Measurements from ENCODE around the gene FCN2. TPM values are rescaled to one million over a fixed set of nuclear protein-coding genes. Genes with fewer than 3 reads are reported as not detected.

Gene FCN2
- total RNA-seq: not detected
- total RNA-seq (2013): not detected
- total RNA-seq: 0 to 0.07 (median 0) reads per million in 29 experiments

- 75% methylated on average over 25 of the region's 25 CpGs for WGBS (ENCODE audit: insufficient coverage)
- no peaks in the 10 kb centered on the region for H3K36me3 Mint-ChIP-seq
- no peaks in the 10 kb centered on the region for H3K4me1 ChIP-seq (ENCODE audit: control insufficient read depth in 1 of 2, extremely low read depth in 1 of 2, insufficient read depth in 2 of 2, low read length in 2 of 2)
- no peaks in the 10 kb centered on the region for H3K9me3 Mint-ChIP-seq
- H3K27me3 ChIP-seq (replicated peaks in 1 of 2; ENCODE audit: control insufficient read depth in 2 of 2, extremely low read depth in 1 of 2, insufficient read depth in 2 of 2, low read length in 1 of 2): peaks cover 0 to 23% of the 10 kb centered on the region in 2 experiments
- no peaks in the 10 kb centered on the region for H3K4me1 Mint-ChIP-seq
- ATAC-seq (replicated peaks in 1 of 4): no peak
- ChIA-PET POLR2A (no interaction called here), CTCF (no interaction called here)
- no peak within 1 kb of the TSS for H3K4me3 Mint-ChIP-seq
- no peaks in the 10 kb centered on the region for H3K36me3 ChIP-seq (ENCODE audit: control insufficient read depth in 2 of 2, extremely low read depth in 1 of 2, insufficient read depth in 1 of 2, low read length in 1 of 2)
- H3K4me3 ChIP-seq (ENCODE audit: control insufficient read depth in 1 of 2, extremely low read depth in 1 of 2, low read length in 1 of 2): no peak within 1 kb of the TSS
- peak in 1 of 35 experiments; percentile 4 for DNase-seq
- no peaks in the 10 kb centered on the region for H3K9me3 ChIP-seq
- no peak within 1 kb of the TSS for H3K27ac Mint-ChIP-seq
- no peak within 1 kb of the TSS for H3K27ac ChIP-seq (ENCODE audit: low read length)
- H3K27me3 Mint-ChIP-seq: peaks cover 3 to 10% of the 10 kb centered on the region in 2 donors
These were observed at the start of gene FCN2 for GRCh38 chr9:134880484-134881312. Gene FCN2 (plus strand): TSS chr9:134880810. CDS start chr9:134880822, 12 bp downstream.

DNA sequence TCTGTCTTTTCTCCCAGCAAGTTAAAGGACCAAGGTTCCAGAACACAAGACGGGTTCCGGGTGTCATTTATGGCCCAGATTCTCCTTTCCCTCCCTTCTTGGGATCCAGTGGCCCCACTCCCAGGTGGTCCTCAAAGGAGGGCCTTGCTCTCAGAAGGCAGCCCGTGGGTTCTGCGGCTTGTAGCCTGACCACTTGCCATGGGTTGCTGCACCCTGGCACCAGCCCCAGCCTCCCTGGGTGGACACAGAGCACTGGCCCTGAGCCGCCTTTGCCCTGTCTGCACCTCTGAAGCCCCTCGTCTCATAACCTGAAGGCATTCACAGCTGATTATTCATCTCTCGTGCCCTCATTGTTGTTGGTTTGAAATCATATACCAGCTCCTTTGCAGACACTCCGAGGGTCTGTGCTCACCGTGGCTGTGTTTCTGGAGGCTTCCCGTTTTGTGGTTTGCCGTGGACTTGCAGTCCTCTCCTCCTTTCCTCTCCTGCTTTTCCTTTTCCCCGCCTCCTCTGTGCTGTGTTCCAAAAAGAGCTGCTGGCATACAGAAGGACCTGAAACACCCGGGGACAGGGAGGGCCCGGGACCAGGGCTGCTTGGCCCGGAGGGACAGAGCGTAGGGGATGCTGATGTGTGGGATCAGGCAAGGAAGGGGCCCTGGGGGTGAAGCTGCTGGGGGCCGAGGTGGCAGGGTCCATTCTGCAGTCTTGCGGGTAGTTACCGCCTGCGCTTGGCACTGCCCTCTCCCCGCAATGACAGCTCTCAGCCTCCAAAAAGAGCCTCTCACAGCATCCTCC, 49.5 kb upstream of the FCN2 start:
- Histone ChIP-seq H3K9me3 (no peaks in the 10 kb centered on the region), H3K27ac (ENCODE audit: low read length) (no peak overlapping the region), H3K4me1 (ENCODE audit: control insufficient read depth in 1 of 2, extremely low read depth in 1 of 2, insufficient read depth in 2 of 2, low read length in 2 of 2) (no peaks in the 10 kb centered on the region), H3K36me3 (ENCODE audit: control insufficient read depth in 2 of 2, extremely low read depth in 1 of 2, insufficient read depth in 1 of 2, low read length in 1 of 2) (no peaks in the 10 kb centered on the region), H3K27me3 (replicated peaks in 1 of 2; ENCODE audit: control insufficient read depth in 2 of 2, extremely low read depth in 1 of 2, insufficient read depth in 2 of 2, low read length in 1 of 2) (no peaks in the 10 kb centered on the region), H3K4me3 (ENCODE audit: control insufficient read depth in 1 of 2, extremely low read depth in 1 of 2, low read length in 1 of 2) (no peak overlapping the region)
- ATAC-seq (replicated peaks in 1 of 4) (no peak), DNase-seq (no peak)
- H3K36me3 Mint-ChIP-seq: no peaks in the 10 kb centered on the region
- no peaks in the 10 kb centered on the region for H3K4me1 Mint-ChIP-seq
- H3K4me3 Mint-ChIP-seq: no peak overlapping the region
- 73% methylated on average over 11 of the region's 21 CpGs for WGBS (ENCODE audit: insufficient coverage)
- H3K27me3 Mint-ChIP-seq: no peaks in the 10 kb centered on the region
- H3K9me3 Mint-ChIP-seq: no peaks in the 10 kb centered on the region
- ChIA-PET POLR2A (no interaction called here), CTCF (no interaction called here)
- no peak overlapping the region for H3K27ac Mint-ChIP-seq

DNA sequence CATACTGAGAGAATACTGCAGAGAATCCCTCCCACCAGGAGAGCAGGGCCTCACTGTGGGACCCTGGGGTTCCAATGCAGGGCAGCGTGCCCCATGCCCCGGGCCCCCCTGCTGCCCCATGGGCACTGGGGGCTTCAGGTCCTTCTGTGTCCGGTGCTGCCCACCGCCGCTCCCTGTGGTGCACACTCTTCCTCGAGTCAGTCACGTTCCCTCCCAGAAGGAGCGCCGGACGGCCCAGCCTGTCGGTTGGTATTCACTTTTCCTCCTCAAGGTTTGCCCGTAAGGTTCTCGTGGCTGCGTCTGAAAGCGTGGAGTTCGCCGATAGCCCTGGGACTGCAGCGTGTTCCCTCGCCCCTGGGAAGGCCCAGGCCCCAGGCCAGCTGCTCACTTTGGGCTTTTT, 48.1 kb upstream of the FCN2 start:
- H3K9me3 ChIP-seq: no peaks in the 10 kb centered on the region
- H3K36me3 ChIP-seq (ENCODE audit: control insufficient read depth in 2 of 2, extremely low read depth in 1 of 2, insufficient read depth in 1 of 2, low read length in 1 of 2): no peaks in the 10 kb centered on the region
- H3K4me3 ChIP-seq (ENCODE audit: control insufficient read depth in 1 of 2, extremely low read depth in 1 of 2, low read length in 1 of 2): no peak overlapping the region
- no peaks in the 10 kb centered on the region for H3K27me3 Mint-ChIP-seq
- H3K27me3 ChIP-seq (replicated peaks in 1 of 2; ENCODE audit: control insufficient read depth in 2 of 2, extremely low read depth in 1 of 2, insufficient read depth in 2 of 2, low read length in 1 of 2): no peaks in the 10 kb centered on the region
- H3K9me3 Mint-ChIP-seq: no peaks in the 10 kb centered on the region
- no peaks in the 10 kb centered on the region for H3K4me1 Mint-ChIP-seq
- no peak for ATAC-seq (replicated peaks in 1 of 4)
- ChIA-PET POLR2A (no interaction called here), CTCF (no interaction called here)
- H3K27ac ChIP-seq (ENCODE audit: low read length): no peak overlapping the region
- no peak overlapping the region for H3K27ac Mint-ChIP-seq
- H3K4me3 Mint-ChIP-seq: no peak overlapping the region
- no peaks in the 10 kb centered on the region for H3K4me1 ChIP-seq (ENCODE audit: control insufficient read depth in 1 of 2, extremely low read depth in 1 of 2, insufficient read depth in 2 of 2, low read length in 2 of 2)
- H3K36me3 Mint-ChIP-seq: no peaks in the 10 kb centered on the region
- no peak for DNase-seq
- 91% methylated on average over 19 of the region's 19 CpGs for WGBS (ENCODE audit: insufficient coverage)

- WGBS (ENCODE audit: insufficient coverage): 63% methylated on average over 10 of the region's 11 CpGs
- no peak overlapping the region for H3K27ac Mint-ChIP-seq
- no peak overlapping the region for H3K27ac ChIP-seq (ENCODE audit: low read length)
These were observed 47.2 kb upstream of the FCN2 start for GRCh38 chr9:134833294-134833880.

DNA sequence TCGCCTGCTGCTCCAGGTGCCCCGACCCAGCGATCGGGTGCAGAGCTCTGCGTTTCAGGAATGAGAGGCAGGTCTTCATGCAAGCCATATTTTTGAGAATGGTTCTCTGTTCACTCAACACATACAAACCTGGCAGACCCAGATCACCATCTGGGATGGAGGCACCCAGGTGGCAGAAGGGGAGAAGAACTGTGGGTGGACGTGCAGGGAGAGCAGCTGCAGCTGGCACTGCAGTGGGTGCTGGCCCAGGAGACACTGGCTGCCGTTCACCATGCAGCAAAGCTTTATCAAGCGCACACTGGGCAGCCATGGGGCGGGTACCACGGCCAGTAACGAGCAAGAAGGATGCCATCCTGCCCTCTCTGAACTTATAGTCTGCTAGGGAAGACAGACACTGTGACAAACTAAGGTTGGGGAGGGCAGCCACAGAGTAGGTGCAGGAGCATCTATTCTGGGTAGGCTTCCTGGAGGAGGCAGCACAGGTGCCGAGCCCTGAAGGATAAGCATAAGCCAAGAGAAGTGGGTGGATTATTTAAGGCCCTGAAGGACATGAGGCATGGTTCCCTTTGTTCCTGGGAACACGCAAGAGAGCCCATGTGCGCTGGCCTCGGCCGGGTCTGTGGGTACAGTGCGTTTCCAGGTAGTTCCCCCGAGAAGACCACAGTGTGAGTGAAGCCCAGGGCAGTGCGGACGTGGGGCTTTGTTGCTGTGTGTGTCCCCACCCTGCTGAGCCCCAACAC, 46.2 kb upstream of the FCN2 start:
- H3K27me3 ChIP-seq (replicated peaks in 1 of 2; ENCODE audit: control insufficient read depth in 2 of 2, extremely low read depth in 1 of 2, insufficient read depth in 2 of 2, low read length in 1 of 2): peaks cover 0 to 4% of the 10 kb centered on the region in 2 experiments

More at GRCh38 chr9:134833294-134833880, 47.2 kb upstream of the FCN2 start:
- no peaks in the 10 kb centered on the region for H3K27me3 Mint-ChIP-seq
- CTCF ChIA-PET: no interaction called here
- POLR2A ChIA-PET: no interaction called here
- Histone ChIP-seq H3K9me3 (no peaks in the 10 kb centered on the region), H3K36me3 (ENCODE audit: control insufficient read depth in 2 of 2, extremely low read depth in 1 of 2, insufficient read depth in 1 of 2, low read length in 1 of 2) (no peaks in the 10 kb centered on the region), H3K4me1 (ENCODE audit: control insufficient read depth in 1 of 2, extremely low read depth in 1 of 2, insufficient read depth in 2 of 2, low read length in 2 of 2) (no peaks in the 10 kb centered on the region), H3K27me3 (replicated peaks in 1 of 2; ENCODE audit: control insufficient read depth in 2 of 2, extremely low read depth in 1 of 2, insufficient read depth in 2 of 2, low read length in 1 of 2) (peaks cover 0 to 3% of the 10 kb centered on the region in 2 experiments), H3K4me3 (ENCODE audit: control insufficient read depth in 1 of 2, extremely low read depth in 1 of 2, low read length in 1 of 2) (no peak overlapping the region)
- H3K9me3 Mint-ChIP-seq: no peaks in the 10 kb centered on the region
- no peaks in the 10 kb centered on the region for H3K36me3 Mint-ChIP-seq
- H3K4me1 Mint-ChIP-seq: no peaks in the 10 kb centered on the region
- no peak overlapping the region for H3K4me3 Mint-ChIP-seq
- no peak for DNase-seq
- no peak for ATAC-seq (replicated peaks in 1 of 4)

DNA sequence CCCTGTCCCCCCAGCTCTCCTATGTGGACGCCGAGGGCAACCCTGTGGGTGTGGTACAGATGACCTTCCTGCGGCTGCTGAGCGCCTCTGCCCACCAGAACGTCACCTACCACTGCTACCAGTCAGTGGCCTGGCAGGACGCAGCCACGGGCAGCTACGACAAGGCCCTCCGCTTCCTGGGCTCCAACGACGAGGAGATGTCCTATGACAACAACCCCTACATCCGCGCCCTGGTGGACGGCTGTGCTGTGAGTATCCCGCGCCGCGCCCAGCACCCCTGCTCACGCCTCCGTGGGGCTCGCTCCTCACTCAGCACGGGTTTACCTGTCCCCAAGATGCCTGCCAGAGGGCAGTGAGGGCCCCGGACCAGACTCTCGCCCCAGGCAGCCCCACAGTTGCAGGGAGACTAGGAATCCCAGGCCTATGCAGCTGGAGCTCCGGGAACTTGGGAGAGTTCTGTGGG, 45.6 kb upstream of the FCN2 start:
- no peak overlapping the region for H3K27ac Mint-ChIP-seq
- Histone ChIP-seq H3K4me3 (ENCODE audit: control insufficient read depth in 1 of 2, extremely low read depth in 1 of 2, low read length in 1 of 2) (no peak overlapping the region), H3K4me1 (ENCODE audit: control insufficient read depth in 1 of 2, extremely low read depth in 1 of 2, insufficient read depth in 2 of 2, low read length in 2 of 2) (no peaks in the 10 kb centered on the region), H3K9me3 (no peaks in the 10 kb centered on the region), H3K36me3 (ENCODE audit: control insufficient read depth in 2 of 2, extremely low read depth in 1 of 2, insufficient read depth in 1 of 2, low read length in 1 of 2) (no peaks in the 10 kb centered on the region), H3K27me3 (replicated peaks in 1 of 2; ENCODE audit: control insufficient read depth in 2 of 2, extremely low read depth in 1 of 2, insufficient read depth in 2 of 2, low read length in 1 of 2) (peaks cover 0 to 4% of the 10 kb centered on the region in 2 experiments), H3K27ac (ENCODE audit: low read length) (no peak overlapping the region)
- DNase-seq: no peak
- H3K27me3 Mint-ChIP-seq: no peaks in the 10 kb centered on the region
- no peak for ATAC-seq (replicated peaks in 1 of 4)
- no peak overlapping the region for H3K4me3 Mint-ChIP-seq
- ChIA-PET POLR2A (no interaction called here), CTCF (no interaction called here)
- H3K4me1 Mint-ChIP-seq: no peaks in the 10 kb centered on the region
- no peaks in the 10 kb centered on the region for H3K9me3 Mint-ChIP-seq
- 89% methylated on average over 22 of the region's 25 CpGs for WGBS (ENCODE audit: insufficient coverage)
- H3K36me3 Mint-ChIP-seq: no peaks in the 10 kb centered on the region

More for the DNA sequence above, 46.2 kb upstream of the FCN2 start:
- Mint-ChIP-seq H3K27me3 (no peaks in the 10 kb centered on the region), H3K9me3 (no peaks in the 10 kb centered on the region), H3K27ac (no peak overlapping the region), H3K4me1 (no peaks in the 10 kb centered on the region), H3K4me3 (no peak overlapping the region), H3K36me3 (no peaks in the 10 kb centered on the region)
- Histone ChIP-seq H3K4me1 (ENCODE audit: control insufficient read depth in 1 of 2, extremely low read depth in 1 of 2, insufficient read depth in 2 of 2, low read length in 2 of 2) (no peaks in the 10 kb centered on the region), H3K27ac (ENCODE audit: low read length) (no peak overlapping the region), H3K36me3 (ENCODE audit: control insufficient read depth in 2 of 2, extremely low read depth in 1 of 2, insufficient read depth in 1 of 2, low read length in 1 of 2) (no peaks in the 10 kb centered on the region), H3K4me3 (ENCODE audit: control insufficient read depth in 1 of 2, extremely low read depth in 1 of 2, low read length in 1 of 2) (no peak overlapping the region), H3K9me3 (no peaks in the 10 kb centered on the region)
- POLR2A ChIA-PET: no interaction called here
- DNase-seq: no peak
- CTCF ChIA-PET: no interaction called here
- no peak for ATAC-seq (replicated peaks in 1 of 4)
- WGBS (ENCODE audit: insufficient coverage): 85% methylated on average over 20 of the region's 20 CpGs
